Ectodermal cell (in vitro differentiated cells): ENCODE measurements around the gene USP19.

Experiments used
- H3K27ac ChIP-seq: 2 replicates; pipeline ENCODE4 v1.7.0; 2013; ENCODE audit warnings: mild to moderate bottlenecking, low read depth, low read length; ENCODE audit not compliant: insufficient read depth, poor library complexity, severe bottlenecking
- H3K27me3 ChIP-seq: 2 replicates; pipeline ENCODE4 v1.7.0; 2013; ENCODE audit warnings: mild to moderate bottlenecking, low read length; ENCODE audit not compliant: insufficient read depth, control insufficient read depth, poor library complexity, severe bottlenecking
- H3K36me3 ChIP-seq: one replicate; pipeline ENCODE4 v1.7.0; 2013; ENCODE audit warnings: low read length; ENCODE audit not compliant: control insufficient read depth, insufficient read depth
- H3K4me1 ChIP-seq: one replicate; pipeline ENCODE4 v1.7.0; 2013; ENCODE audit warnings: low read length; ENCODE audit not compliant: control insufficient read depth, insufficient read depth
- H3K4me3 ChIP-seq: 2 replicates; pipeline ENCODE4 v1.7.0; 2013; ENCODE audit warnings: low read depth, low read length, control low read depth; ENCODE audit not compliant: insufficient read depth
- H3K9me3 ChIP-seq: 2 replicates; pipeline ENCODE4 v1.7.0; 2013; ENCODE audit warnings: mild to moderate bottlenecking, low read length, moderate library complexity; ENCODE audit not compliant: control insufficient read depth
- WGBS, 2 experiments: methylation state at CpG; one replicate each; pipeline ENCODE4 v1.1.7; 2013; ENCODE audit warnings: missing lambda C conversion rate in 2 of 2; 5-methylcytosine and 5-hydroxymethylcytosine counted together

USP19 gene

DNA sequence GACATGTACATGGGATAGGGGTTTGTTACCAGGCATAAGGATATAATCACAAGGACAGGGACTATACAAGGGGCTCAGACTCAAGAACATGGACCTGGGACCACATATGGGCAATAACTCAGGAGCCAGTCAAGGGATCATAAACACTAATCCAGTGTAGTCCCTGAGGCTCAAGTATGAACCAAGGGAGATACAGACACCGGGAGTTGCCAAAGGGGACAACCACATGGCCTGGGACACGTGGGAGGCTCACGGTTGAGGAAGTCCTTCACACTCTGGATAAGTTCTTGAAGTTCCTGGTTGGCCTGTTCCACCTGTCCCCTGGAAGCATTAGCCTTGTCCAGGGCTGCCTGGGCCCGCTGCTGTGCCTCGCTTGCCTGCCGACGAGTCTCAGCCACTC lies 1.8 kb upstream of the USP19 start:
- no peaks in the 10 kb centered on the region for H3K27me3 ChIP-seq
- H3K36me3 ChIP-seq, result peaks cover 24% of the 10 kb centered on the region
- H3K9me3 ChIP-seq, result no peaks in the 10 kb centered on the region
- peaks cover 4% of the 10 kb centered on the region for H3K4me1 ChIP-seq
- no peak overlapping the region for H3K27ac ChIP-seq
- WGBS, 2 experiments, result 95% methylated on average over 7 of the region's 7 CpGs
- H3K4me3 ChIP-seq, result no peak overlapping the region

DNA sequence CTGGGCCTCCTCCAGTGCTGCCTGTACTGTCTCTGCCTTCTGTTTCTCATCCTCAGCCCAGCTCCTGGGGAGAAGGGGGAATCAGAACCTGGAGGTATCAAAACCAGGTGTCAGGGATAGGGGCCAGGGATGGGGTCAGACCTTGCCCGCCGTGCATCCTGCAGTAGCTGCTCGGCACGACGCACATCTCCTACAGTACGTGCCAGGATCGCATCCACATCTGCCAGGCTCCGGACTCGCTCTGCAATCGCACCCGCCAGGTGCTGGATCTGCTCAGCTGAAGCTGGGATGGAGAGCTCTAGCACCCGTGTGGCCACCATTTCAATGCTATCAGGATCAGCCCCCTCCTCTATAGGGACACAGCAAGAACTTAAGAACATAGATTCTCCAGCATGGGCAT lies 1.4 kb upstream of the USP19 start:
- H3K9me3 ChIP-seq, result no peaks in the 10 kb centered on the region
- H3K4me1 ChIP-seq, result peaks cover 4% of the 10 kb centered on the region
- no peak overlapping the region for H3K4me3 ChIP-seq
- no peak overlapping the region for H3K27ac ChIP-seq
- no peaks in the 10 kb centered on the region for H3K27me3 ChIP-seq
- 93 to 96% methylated on average over 12 of the region's 12 CpGs for WGBS, 2 experiments
- H3K36me3 ChIP-seq, result peaks cover 28% of the 10 kb centered on the region

DNA sequence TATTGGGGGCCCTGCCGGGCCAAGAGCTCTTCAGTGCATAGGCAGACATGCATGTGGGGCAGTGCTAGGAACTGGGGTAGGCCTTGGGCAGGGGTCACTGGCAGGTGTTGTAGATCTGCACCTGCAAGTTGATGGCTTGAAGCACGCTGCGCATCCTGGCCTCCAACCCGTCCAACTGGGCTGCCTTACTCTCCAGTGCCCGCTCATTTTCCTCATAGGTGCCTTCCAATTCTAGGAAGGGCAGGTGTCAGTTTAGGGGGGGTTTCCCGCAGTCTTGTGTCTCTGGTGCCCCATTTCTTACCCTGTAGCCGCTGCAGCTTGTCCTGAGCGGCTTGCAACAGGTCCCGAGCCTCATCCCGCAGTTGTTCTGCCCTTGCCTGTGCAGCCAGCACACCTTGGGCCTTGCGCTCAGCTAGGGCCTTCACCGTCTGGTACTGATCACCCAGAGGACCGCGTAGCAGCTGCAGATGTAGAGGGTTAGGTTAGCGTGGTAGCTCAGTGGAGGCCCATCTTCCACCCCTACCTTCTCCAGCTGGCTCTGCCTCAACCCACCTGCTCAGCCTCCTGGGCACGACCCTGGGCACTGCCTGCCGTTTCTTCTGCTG lies 611 bp upstream of the USP19 start:
- H3K9me3 ChIP-seq, result no peaks in the 10 kb centered on the region
- 87 to 89% methylated on average over 17 of the region's 17 CpGs for WGBS, 2 experiments
- H3K4me1 ChIP-seq, result peaks cover 4% of the 10 kb centered on the region
- no peaks in the 10 kb centered on the region for H3K27me3 ChIP-seq
- H3K36me3 ChIP-seq, result peaks cover 30% of the 10 kb centered on the region
- peak overlapping the region; percentile 97 for H3K4me3 ChIP-seq
- peak overlapping the region; percentile 79 for H3K27ac ChIP-seq

DNA sequence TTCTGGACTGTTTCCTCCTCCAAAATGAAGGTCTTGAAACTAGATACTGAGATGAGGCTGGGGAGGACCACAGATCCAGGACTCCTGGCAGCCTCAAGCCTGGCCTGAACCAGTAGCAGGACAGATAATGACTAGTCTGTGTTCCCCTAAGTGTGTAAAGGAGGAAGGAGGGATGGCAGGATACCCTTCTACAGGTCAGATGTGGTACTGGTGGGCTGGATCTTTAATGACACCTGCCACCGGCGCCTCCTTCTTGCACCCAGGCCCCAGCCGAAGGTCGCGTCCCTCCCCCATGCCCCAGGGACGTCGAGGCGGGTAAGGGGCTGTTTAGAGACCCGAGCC lies 556 bp downstream of the USP19 start:
- Histone ChIP-seq H3K27ac (peak overlapping the region; percentile 93), H3K9me3 (no peaks in the 10 kb centered on the region), H3K27me3 (no peaks in the 10 kb centered on the region), H3K4me1 (peaks cover 4% of the 10 kb centered on the region), H3K36me3 (peaks cover 34% of the 10 kb centered on the region), H3K4me3 (peak overlapping the region; percentile 97)
- 1 to 3% methylated on average over 9 of the region's 9 CpGs for WGBS, 2 experiments

DNA sequence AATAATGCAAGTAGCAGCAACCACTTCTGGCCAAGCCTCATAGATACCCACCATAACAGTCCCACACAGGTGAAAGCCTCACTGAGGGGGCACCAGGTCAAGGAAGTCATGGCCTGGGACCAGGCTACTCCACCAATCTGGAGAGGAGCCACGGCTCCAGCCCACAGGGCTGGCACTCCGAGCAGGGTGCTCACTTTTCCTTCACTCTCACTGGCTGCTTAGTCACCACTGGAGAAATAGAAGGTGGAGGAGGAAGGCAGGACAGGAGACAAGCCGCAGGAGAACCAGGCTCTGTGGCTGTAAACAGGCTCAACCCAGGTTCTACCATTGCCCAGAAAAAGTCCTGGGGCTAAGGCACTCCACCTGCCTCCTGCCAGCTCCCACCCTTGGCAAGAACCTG lies 1.2 kb downstream of the USP19 start:
- H3K27me3 ChIP-seq, result no peaks in the 10 kb centered on the region
- H3K4me1 ChIP-seq, result peaks cover 4% of the 10 kb centered on the region
- 91 to 94% methylated on average over 3 of the region's 3 CpGs for WGBS, 2 experiments
- H3K4me3 ChIP-seq, result peak overlapping the region; percentile 97
- H3K27ac ChIP-seq, result no peak overlapping the region
- peaks cover 36% of the 10 kb centered on the region for H3K36me3 ChIP-seq
- no peaks in the 10 kb centered on the region for H3K9me3 ChIP-seq

DNA sequence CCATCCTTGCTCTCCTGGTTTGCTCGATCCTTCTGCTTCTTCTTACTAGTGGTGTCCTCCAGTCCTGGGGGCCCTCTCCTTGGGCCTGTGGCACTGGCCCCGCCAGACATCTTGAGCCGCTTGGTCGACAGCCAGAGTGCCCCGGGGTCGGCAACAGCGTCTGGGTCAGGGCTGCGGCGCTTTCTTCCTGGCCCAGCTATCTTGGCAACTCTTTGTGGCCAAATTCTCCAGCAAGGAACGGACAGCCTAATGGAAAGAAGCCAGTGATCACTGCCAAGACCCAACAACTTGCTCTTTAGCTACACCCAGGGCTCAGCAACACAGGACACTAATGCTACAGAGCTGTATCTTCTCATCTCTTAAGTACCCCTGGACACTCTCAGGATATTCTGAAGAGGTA lies 1.6 kb downstream of the USP19 start:
- Histone ChIP-seq H3K4me3 (no peak overlapping the region), H3K9me3 (no peaks in the 10 kb centered on the region), H3K27ac (no peak overlapping the region), H3K36me3 (peaks cover 36% of the 10 kb centered on the region), H3K27me3 (no peaks in the 10 kb centered on the region), H3K4me1 (peaks cover 4% of the 10 kb centered on the region)
- WGBS, 2 experiments, result 95 to 96% methylated on average over 10 of the region's 10 CpGs

DNA sequence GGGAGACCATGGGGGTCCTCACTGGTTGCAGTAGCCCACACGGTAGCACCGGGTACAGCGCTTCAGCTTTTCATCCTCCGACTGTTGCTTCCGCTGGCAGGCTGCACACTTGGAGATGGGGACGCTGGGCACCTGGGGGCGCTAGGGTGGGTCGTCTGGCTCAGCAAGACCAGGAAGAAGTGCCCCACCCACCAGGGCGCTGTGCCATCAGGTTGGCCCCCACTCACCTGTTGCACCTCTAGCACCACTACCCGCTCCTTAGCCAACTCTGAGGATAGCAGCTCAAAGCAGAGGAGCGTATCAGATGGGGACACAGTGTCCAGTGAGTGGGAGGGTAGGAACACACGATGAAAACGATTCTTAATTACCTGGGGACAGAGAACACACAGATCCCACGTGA lies 8.4 kb downstream of the USP19 start:
- Histone ChIP-seq H3K27ac (no peak overlapping the region), H3K9me3 (no peaks in the 10 kb centered on the region), H3K4me3 (no peak overlapping the region), H3K27me3 (no peaks in the 10 kb centered on the region), H3K36me3 (peaks cover 47% of the 10 kb centered on the region), H3K4me1 (no peaks in the 10 kb centered on the region)
- WGBS, 2 experiments, result 94 to 96% methylated on average over 14 of the region's 14 CpGs

DNA sequence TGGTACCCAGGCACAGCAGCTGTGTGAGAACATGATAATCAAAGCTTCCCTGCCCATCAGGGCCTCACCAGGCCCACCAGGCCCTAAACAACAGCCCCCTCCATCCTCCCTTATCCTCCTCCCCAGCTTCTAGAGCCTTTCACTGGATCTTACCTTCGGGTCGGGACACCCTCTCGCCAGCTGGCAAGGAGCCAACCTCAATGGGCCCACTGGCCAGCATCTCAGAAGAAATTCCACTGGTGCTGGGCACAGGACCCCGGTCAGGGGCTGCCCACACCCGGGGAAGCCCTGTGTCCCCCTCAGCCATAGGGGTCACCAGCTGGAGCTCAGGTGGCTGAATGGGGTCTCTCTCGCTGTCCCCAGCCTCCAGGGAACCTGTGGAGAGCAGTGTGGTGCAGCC lies 9.3 kb downstream of the USP19 start:
- Histone ChIP-seq H3K36me3 (peaks cover 43% of the 10 kb centered on the region), H3K4me1 (no peaks in the 10 kb centered on the region), H3K27me3 (no peaks in the 10 kb centered on the region), H3K9me3 (no peaks in the 10 kb centered on the region), H3K4me3 (no peak overlapping the region), H3K27ac (no peak overlapping the region)
- WGBS, 2 experiments, result 93 to 98% methylated on average over 6 of the region's 6 CpGs

DNA sequence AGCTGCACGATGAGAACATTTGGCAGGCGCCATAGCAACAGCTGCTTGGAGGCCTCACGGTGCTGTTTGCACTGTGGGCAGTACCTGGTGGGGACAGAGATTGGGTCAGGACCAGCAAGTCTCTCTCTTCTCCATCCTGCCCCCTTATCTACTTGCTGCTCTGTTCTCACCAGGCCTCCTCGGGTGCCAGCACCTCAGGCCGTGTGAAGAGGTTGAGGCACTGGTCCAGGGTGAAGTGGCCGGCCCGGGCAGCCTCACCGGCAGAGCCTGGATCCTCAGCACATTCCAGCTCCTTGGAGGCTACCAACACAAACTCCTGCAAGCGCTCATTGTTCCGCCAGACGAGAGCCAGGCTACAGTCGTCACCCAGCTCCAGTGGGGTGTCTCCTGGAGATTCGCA lies 9.8 kb downstream of the USP19 start:
- no peak overlapping the region for H3K4me3 ChIP-seq
- H3K9me3 ChIP-seq, result no peaks in the 10 kb centered on the region
- H3K4me1 ChIP-seq, result peaks cover 4% of the 10 kb centered on the region
- H3K36me3 ChIP-seq, result peaks cover 43% of the 10 kb centered on the region
- no peaks in the 10 kb centered on the region for H3K27me3 ChIP-seq
- H3K27ac ChIP-seq, result no peak overlapping the region
- WGBS, 2 experiments, result 94% methylated on average over 13 of the region's 13 CpGs

DNA sequence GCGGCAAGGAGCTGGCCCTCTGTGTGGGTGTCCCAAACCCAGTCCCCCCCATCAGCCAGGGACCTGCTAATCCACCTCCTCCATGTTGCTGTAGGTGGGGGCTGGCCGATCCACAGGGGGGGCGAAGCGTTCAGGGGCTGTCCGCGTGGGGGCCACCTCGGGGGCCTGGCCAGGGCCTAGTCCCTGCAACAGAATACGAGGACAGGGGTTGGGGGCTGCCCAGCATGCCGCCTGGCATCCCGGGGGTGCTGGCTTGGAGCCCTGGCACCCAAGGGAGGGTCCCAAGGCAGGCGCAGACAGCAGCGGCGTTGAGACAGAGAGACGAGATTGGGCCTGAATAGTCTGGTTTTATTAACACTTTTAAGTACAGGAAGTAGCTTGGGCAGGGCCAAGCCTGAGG lies 12.3 kb downstream of the USP19 start:
- H3K4me1 ChIP-seq, result peaks cover 13% of the 10 kb centered on the region
- 93 to 95% methylated on average over 14 of the region's 14 CpGs for WGBS, 2 experiments
- H3K9me3 ChIP-seq, result no peaks in the 10 kb centered on the region
- H3K36me3 ChIP-seq, result peaks cover 29% of the 10 kb centered on the region
- no peak overlapping the region for H3K4me3 ChIP-seq
- H3K27ac ChIP-seq, result no peak overlapping the region
- H3K27me3 ChIP-seq, result no peaks in the 10 kb centered on the region
